Epidermal melanocyte (primary cell): ENCODE measurements around the gene HDX.
"Not testable (repeated sequence)": the region's sequence is repeated elsewhere in the genome, so short reads cannot be mapped to it uniquely, and the experiment has no call there.

Experiments
- DNase-seq: peaks from one replicate; pipeline ENCODE4 v3.0.0; 2011; ENCODE audit warnings: low spot score; ENCODE audit not compliant: insufficient read length

HDX gene

GRCh38 chrX:84501798-84502628 is at the start of gene HDX:
Gene HDX, minus strand, starts transcription at chrX:84502453. Its CDS starts 27,056 bp downstream, at chrX:84475397.
- DNase-seq, result peak; percentile 17

DNA sequence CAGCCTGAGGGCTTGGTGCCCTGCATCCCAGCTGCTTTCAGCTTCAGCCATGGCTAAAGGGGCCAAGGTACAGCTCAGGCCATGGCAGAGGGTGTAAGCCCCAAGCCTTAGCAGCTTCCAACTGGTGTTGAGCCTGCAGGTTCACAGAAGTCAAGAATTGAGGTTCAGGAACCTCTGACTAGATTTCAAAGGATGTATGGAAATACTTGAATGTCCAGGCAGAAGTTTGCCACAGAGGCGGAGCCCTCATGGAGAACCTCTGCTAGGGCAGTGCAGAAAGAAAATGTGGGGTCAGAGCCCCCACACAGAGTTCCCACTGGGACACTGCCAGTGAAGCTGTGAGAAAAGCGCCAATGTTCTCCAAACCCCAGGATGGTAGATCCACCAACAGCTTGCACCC is 39.1 kb upstream of the HDX start:
- DNase-seq, result not testable (repeated sequence)

DNA sequence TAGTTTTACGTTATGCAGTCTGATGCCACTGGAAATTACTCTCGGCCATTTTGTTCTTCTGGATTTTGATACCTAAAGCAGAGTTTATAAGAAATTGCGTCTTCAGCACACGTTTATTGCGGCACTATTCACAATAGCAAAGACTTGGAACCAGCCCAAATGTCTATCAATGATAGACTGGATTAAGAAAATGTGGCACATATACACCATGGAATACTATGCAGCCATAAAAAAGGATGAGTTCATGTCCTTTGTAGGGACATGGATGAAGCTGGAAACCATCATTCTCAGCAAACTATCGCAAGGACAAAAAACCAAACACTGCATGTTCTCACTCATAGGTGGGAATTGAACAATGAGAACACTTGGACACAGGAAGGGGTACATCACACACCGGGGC is 35.4 kb upstream of the HDX start:
- DNase-seq, result not testable (repeated sequence)

DNA sequence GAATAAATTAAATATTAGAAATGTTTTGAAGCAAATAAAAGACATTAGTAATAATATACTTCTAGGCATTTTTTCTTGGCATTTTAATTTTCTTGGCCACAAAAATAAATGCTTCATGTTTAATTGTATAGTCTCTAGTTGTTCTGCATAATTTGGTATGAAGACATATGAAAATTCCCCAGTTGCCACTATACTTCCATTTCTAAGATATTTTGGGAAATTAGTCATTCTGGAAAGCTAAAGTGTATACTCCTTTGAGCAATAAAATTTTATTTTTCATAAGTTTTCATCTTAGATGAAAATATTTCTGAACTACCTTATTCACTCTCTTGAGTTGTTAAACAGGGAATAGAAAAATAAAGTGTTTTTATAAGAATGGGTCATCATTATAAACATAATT is 13.8 kb downstream of the HDX start:
- DNase-seq, result no peak

GRCh38 chrX:84487365-84488353 is 14.6 kb downstream of the HDX start:
- DNase-seq, result no peak

DNA sequence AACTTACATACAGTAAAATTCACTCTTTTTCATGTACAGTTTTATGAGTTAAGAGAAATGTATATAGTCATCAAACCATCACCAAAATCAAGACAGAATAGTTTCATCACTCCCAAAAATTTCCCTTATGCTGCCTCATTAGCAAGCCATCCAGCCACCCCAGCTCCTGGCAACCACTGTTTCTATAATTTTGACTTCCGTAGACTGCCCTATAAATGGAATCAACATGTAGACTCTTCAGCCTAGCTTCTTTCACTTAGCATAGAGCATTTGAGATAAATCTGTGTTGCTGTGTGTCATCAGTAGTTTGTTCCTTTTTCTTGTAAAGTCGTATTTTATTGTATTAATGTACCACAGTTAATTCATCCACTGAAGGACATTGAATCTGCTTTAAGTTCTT is 23.2 kb downstream of the HDX start:
- DNase-seq, result no peak

- DNase-seq, result no peak
Measured at GRCh38 chrX:84477114-84477513, 25.1 kb downstream of the HDX start.

DNA sequence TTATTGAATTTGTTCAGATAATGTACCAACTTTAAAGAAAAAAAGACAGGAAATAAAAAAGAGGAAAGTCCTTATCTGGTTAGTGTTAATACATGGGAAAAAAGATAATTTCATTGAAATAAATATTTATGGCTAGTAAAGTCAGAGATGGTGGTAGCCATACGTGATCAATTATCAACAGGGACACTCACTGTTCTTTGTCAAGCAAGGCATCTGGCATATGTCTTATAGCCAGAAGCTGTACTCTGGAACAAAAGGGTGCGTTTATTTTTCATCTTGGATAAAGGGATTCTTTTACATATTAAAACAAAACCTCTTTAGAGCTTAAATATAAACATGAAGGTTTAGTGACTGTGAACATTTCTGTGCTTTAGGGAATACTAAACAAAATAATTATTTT is 26.7 kb downstream of the HDX start:
- DNase-seq, result no peak

DNA sequence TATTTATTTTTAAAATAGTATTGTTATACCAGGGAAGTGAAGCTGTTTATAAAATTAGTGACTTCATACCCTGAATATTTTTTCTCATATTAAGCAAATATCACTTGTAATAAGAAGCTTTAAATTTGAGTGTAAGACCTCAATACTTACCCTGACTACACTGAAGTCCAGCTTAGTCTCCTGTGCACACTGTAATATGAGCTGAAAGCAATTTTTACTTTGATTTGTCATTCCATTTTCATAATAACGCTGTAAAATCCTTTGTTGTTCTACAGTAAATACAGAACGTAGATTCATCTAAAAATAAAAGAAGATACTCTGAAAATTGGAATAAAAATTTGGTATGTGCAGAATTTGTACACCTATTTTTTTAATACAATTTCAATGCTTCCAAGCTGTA is 27.2 kb downstream of the HDX start:
- no peak for DNase-seq

- DNase-seq, result no peak
Measured at GRCh38 chrX:84469226-84469625, 33.0 kb downstream of the HDX start.

GRCh38 chrX:84467898-84468297 is 34.4 kb downstream of the HDX start:
- no peak for DNase-seq

GRCh38 chrX:84453351-84454246 is 48.7 kb downstream of the HDX start:
- no peak for DNase-seq

DNA sequence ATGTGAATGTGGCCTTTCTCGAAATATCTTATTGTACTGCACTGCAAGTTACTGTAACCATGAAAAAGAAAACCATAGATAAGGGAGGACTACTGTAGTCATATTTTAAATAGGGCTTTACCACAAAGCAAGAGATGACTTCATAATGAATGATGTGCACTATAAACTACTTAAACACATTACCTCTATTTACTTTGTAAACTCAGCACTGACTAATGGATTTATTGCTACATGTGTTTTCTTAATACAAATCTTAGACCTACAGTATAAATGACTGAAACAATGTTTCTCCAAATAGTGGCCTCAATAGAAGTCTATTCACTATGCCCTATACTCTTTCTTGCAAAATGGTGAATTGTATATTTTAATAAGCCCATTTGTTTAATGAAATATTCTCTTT is 61.1 kb downstream of the HDX start:
- no peak for DNase-seq

- no peak for DNase-seq
Measured at GRCh38 chrX:84415140-84415539, 87.1 kb downstream of the HDX start.

DNA sequence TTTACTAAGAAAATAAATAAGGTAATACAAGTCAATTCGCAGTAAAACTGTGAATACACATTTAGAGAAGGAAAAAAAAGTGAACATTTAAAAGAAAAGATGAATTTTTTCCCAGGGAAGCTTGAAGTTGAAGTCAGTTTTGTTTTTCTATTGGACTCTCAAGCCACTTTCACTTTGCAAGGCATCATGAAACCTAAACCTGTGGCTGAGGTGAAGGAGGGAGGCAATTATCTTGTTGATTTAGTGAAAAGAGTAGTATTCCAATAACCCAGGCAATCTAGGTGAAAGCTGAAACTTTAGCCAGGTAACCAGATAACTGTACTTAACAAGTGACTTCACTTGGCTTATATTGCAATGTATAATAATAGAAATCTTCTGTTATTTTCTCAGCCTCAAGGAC is 138.6 kb downstream of the HDX start:
- no peak for DNase-seq

DNA sequence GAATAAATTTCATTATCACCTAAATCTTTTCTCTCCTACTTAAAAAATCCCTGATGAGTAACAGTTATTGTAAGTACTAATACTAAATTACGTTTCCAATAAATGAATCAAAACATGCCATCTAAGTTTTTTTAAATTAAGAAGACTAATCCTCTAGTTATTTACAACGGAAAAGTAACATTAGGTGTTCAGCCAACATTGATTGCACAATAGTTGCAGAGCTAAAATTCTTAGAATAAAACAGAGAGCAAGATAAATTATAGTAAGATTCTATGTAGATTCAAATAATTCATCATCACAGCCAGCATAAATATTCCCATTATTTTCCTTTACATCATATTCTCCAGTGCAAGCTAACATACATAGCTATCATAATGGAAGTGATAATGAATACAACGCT is 139.2 kb downstream of the HDX start:
- DNase-seq, result no peak

GRCh38 chrX:84362184-84362838 is 139.9 kb downstream of the HDX start:
- no peak for DNase-seq

DNA sequence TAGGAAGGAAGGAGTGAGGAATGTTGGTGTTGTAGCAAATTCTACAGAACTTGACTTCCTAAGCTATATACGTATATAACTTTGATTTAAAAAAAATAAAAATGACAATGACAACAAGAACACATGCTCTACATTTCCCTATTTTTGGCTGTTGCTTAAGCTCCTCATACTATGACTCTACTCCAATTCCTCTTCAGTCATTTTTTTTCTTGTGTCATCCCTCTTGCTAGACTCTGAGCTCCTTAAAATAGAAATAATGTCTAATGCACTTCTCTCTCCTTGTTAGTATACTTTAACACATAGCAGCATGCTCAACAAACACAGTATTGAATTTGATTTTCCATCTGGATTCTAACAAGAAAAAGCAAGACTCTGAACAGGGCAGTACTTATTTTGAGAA is 144.0 kb downstream of the HDX start:
- DNase-seq, result no peak

DNA sequence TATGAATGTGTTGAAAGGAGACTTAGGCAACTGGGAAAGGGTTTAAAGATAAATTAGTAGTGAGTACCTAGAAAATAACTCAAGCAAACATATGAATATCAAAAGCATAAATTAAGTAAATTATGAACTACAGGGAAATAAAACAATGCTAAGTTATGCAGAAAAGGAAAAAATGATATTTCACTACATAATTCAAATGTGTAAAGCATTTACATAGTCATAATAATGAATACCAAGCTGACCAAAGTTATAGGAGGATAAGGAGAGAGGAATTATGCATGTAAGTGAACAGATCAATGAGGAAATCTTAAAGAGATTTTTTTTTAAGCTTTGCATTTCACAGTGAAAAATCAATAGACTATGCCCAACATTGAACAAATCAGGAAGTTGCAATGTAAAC is 145.0 kb downstream of the HDX start:
- no peak for DNase-seq

GRCh38 chrX:84340968-84341367 is 161.3 kb downstream of the HDX start:
- no peak for DNase-seq
